Nucleus accumbens (tissue), 56 donors: ENCODE results near the gene UGGT2.
A peak's percentile ranks its signal among the peaks of the same experiment; 100 is the strongest.
"Not testable (repeated sequence)": the region's sequence is repeated elsewhere in the genome, so short reads cannot be mapped to it uniquely, and the experiment has no call there.

Experiments
- DNase-seq, 56 donors: peaks; one replicate each; lab custom pipeline; 2025; lab: John Stamatoyannopoulos, UW

The UGGT2 gene

GRCh38 chr13:95903569-95903968, 149.6 kb downstream of the UGGT2 start:
- no peak for DNase-seq

- DNase-seq = no peak
Measured at GRCh38 chr13:95902741-95903140, 150.5 kb downstream of the UGGT2 start.

GRCh38 chr13:95898256-95898655, 154.9 kb downstream of the UGGT2 start:
- DNase-seq = no peak

GRCh38 chr13:95896301-95896700, 156.9 kb downstream of the UGGT2 start:
- no peak for DNase-seq

GRCh38 chr13:95893861-95894260, 159.3 kb downstream of the UGGT2 start:
- DNase-seq = no peak

GRCh38 chr13:95882121-95882520, 171.1 kb downstream of the UGGT2 start:
- no peak for DNase-seq

GRCh38 chr13:95880331-95880730, 172.9 kb downstream of the UGGT2 start:
- no peak for DNase-seq

- DNase-seq = no peak
Measured at GRCh38 chr13:95874286-95874685, 178.9 kb downstream of the UGGT2 start.

- no peak for DNase-seq
Measured at GRCh38 chr13:95870421-95870820, 182.8 kb downstream of the UGGT2 start.

- DNase-seq = no peak
Measured at GRCh38 chr13:95865080-95865615, 188.1 kb downstream of the UGGT2 start.

- DNase-seq = no peak
Measured at GRCh38 chr13:95862408-95862807, 190.8 kb downstream of the UGGT2 start.

GRCh38 chr13:95861296-95861695, 191.9 kb downstream of the UGGT2 start:
- no peak for DNase-seq

- DNase-seq = no peak
Measured at GRCh38 chr13:95858286-95859075, 194.7 kb downstream of the UGGT2 start.

- DNase-seq = not testable (repeated sequence)
Measured at GRCh38 chr13:95845656-95846055, 207.5 kb downstream of the UGGT2 start.

GRCh38 chr13:95842898-95843297, 210.3 kb downstream of the UGGT2 start:
- DNase-seq = no peak

GRCh38 chr13:95841894-95842293, 211.3 kb downstream of the UGGT2 start:
- no peak for DNase-seq

GRCh38 chr13:95834134-95834765, 219.0 kb downstream of the UGGT2 start:
- DNase-seq = peak in 49 of 56 donors; percentile 2 to 70 (median 32)

GRCh38 chr13:95833719-95834118, 219.5 kb downstream of the UGGT2 start:
- DNase-seq = no peak

GRCh38 chr13:95833126-95833525, 220.1 kb downstream of the UGGT2 start:
- DNase-seq = no peak

GRCh38 chr13:95822303-95822702, 230.9 kb downstream of the UGGT2 start:
- no peak for DNase-seq

GRCh38 chr13:95814495-95814894, 238.7 kb downstream of the UGGT2 start:
- DNase-seq = no peak

- DNase-seq = no peak
Measured at GRCh38 chr13:95813139-95813538, 240.1 kb downstream of the UGGT2 start.
